ENCODE data around the gene BCAN. TPM values are rescaled to one million over a fixed set of nuclear protein-coding genes. Genes with fewer than 3 reads are reported as not detected.

Gene BCAN
- total RNA-seq, 1 experiment from 2014 or later, result 1.2 TPM

DNA sequence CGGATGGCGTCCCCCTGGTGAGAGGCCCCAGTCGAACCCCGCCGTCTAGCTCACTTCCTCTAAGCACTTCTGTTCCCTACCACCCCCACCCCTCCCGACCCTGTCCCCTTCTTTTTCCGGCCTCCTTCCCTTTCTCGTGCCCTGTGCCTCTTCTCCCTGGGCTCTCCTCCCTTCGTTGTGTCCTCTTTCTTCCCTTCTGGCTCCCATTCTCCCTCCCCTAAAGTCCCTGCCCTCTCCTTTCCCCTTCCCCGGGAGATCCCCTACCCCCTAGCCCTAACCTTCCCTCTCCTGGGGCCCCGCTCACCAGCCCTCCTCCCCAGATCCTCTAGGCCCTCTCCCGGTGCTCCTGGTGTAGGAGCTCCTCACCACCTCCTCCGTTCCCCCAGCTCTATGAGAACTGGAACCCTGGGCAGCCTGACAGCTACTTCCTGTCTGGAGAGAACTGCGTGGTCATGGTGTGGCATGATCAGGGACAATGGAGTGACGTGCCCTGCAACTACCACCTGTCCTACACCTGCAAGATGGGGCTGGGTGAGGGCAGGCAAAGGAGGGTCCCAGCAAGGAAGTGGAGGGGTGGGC is 15.9 kb downstream of the BCAN start:
- Histone ChIP-seq H3K79me1 (ENCODE audit: insufficient read depth, low read depth, low read length, poor library complexity, severe bottlenecking) (no peaks in the 10 kb centered on the region), H3K14ac (ENCODE audit: insufficient read depth, low read length) (no peak overlapping the region), H2BK15ac (ENCODE audit: low read depth, low read length) (no peak overlapping the region), H3K4ac (ENCODE audit: low read depth, low read length) (no peak overlapping the region), H3T11ph (ENCODE audit: low read length) (no peak overlapping the region), H2BK5ac (ENCODE audit: insufficient read length, low read length) (no peak overlapping the region), H2AFZ (ENCODE audit: low read length) (no peak overlapping the region), H2BK120ac (ENCODE audit: low read depth, low read length, poor library complexity, severe bottlenecking) (no peak overlapping the region), H4K20me1 (ENCODE audit: control insufficient read depth, insufficient read depth, insufficient read length) (no peaks in the 10 kb centered on the region), H3K23ac (ENCODE audit: insufficient read length, low read depth, low read length) (no peak overlapping the region), H3K27me3 (ENCODE audit: insufficient read depth, low read length) (no peaks in the 10 kb centered on the region; the same call in 1 of the 2 replicates), H3K23me2 (ENCODE audit: insufficient read length, low read depth, low read length, poor library complexity, severe bottlenecking) (peaks cover 10% of the 10 kb centered on the region), H3K79me2 (ENCODE audit: insufficient read depth, low read length) (no peaks in the 10 kb centered on the region), H4K5ac (ENCODE audit: insufficient read length, low read depth, low read length) (no peak overlapping the region), H3K56ac (ENCODE audit: insufficient read length, low read depth, low read length) (no peak overlapping the region), H2BK12ac (ENCODE audit: insufficient read length, low read depth, low read length) (no peak overlapping the region), H3K9me3 (ENCODE audit: control insufficient read depth, low read depth, low read length) (no peaks in the 10 kb centered on the region), H4K8ac (replicated peaks; ENCODE audit: insufficient read length, low read depth, low read length) (no peak overlapping the region), H2AK5ac (ENCODE audit: insufficient read length, low read length) (peak overlapping the region; percentile 54), H4K91ac (ENCODE audit: insufficient read length, low read depth, low read length) (no peak overlapping the region), H2BK20ac (ENCODE audit: low read depth, low read length, poor library complexity, severe bottlenecking) (no peak overlapping the region), H3K27ac (ENCODE audit: insufficient read length, low read depth, low read length) (no peak overlapping the region), H3K9ac (ENCODE audit: extremely low read depth, insufficient read length, low read length) (no peak overlapping the region), H3K4me2 (ENCODE audit: insufficient read depth, insufficient read length, low read length) (peak overlapping the region; percentile 85), H3K18ac (ENCODE audit: insufficient read length, low read depth, low read length) (no peak overlapping the region), H3K4me1 (ENCODE audit: insufficient read depth, low read length) (peaks cover 6% of the 10 kb centered on the region; the same call in 1 of the 2 replicates)
- TF ChIP-seq, protein P1, sequence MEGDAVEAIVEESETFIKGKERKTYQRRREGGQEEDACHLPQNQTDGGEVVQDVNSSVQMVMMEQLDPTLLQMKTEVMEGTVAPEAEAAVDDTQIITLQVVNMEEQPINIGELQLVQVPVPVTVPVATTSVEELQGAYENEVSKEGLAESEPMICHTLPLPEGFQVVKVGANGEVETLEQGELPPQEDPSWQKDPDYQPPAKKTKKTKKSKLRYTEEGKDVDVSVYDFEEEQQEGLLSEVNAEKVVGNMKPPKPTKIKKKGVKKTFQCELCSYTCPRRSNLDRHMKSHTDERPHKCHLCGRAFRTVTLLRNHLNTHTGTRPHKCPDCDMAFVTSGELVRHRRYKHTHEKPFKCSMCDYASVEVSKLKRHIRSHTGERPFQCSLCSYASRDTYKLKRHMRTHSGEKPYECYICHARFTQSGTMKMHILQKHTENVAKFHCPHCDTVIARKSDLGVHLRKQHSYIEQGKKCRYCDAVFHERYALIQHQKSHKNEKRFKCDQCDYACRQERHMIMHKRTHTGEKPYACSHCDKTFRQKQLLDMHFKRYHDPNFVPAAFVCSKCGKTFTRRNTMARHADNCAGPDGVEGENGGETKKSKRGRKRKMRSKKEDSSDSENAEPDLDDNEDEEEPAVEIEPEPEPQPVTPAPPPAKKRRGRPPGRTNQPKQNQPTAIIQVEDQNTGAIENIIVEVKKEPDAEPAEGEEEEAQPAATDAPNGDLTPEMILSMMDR (conservative IDR thresholded peaks at IDR 0.05), result 0 out of 3 replicates have a peak, but pooled peaks have one; percentile 3
- H3K9me3 Mint-ChIP-seq, result no peaks in the 10 kb centered on the region
- peaks cover 64 to 65% of the 10 kb centered on the region in 2 experiments for H3K4me1 Mint-ChIP-seq
- no peaks in the 10 kb centered on the region for H3K36me3 Mint-ChIP-seq (ENCODE audit: insufficient read depth in 1 of 3, low read depth in 3 of 3)
- no CpG with 5 or more reads among the region's 15 CpGs for WGBS (ENCODE audit: extremely low coverage, insufficient read length, low lambda C conversion rate)
- DNase-seq, result no peak
- H3K27me3 Mint-ChIP-seq (ENCODE audit: low read depth), result peaks cover 68% of the 10 kb centered on the region
- no peak overlapping the region; a peak in 1 of 7 replicates for H3K27ac Mint-ChIP-seq
- peak overlapping the region; percentile 54 to 74; a peak in 3 of 5 replicates for H3K4me3 Mint-ChIP-seq
